Right lobe of liver (tissue), 6 donors: ENCODE data around the gene IRF4. TPM values are rescaled to one million over a fixed set of nuclear protein-coding genes. Genes with fewer than 3 reads are reported as not detected.

Experiments
- ATAC-seq, 4 donors: fragments of 200-7000 bp; cut with Tn5 transposase; one replicate each; pipeline ENCODE4 v1.9.1; 2020; ENCODE audit warnings: mild to moderate bottlenecking in 4 of 4, moderate library complexity in 4 of 4
- DNase-seq, 3 donors: peaks; one replicate each; pipeline ENCODE4 v3.0.0-alpha.2; 2020
- H3K27ac ChIP-seq, 3 donors: fragments of 200-600 bp; one replicate each; pipeline ENCODE4 v1.8.0; 2022
- H3K27me3 ChIP-seq, 2 donors: fragments of 200-600 bp; one replicate each; pipeline ENCODE4 v1.8.0; 2022
- H3K36me3 ChIP-seq, 4 donors: fragments of 200-600 bp; sonication (generic) in 1 of 4; one replicate each; pipeline versions ENCODE4 v1.5.1 to v1.8.0; 2017 to 2022; ENCODE audit warnings: control low read depth in 1 of 4
- H3K4me1 ChIP-seq, 4 donors: fragments of 200-600 bp; sonication (generic) in 1 of 4; one replicate each; pipeline versions ENCODE4 v1.5.1 to v1.8.0; 2017 to 2022; ENCODE audit warnings: control low read depth in 1 of 4
- H3K4me3 ChIP-seq, 3 donors: fragments of 200-600 bp; one replicate each; pipeline ENCODE4 v1.8.0; 2022
- H3K9me3 ChIP-seq, 4 donors: fragments of 200-600 bp; sonication (generic) in 1 of 4; one replicate each; pipeline versions ENCODE4 v1.5.1 to v1.8.0; 2017 to 2022; ENCODE audit warnings: control low read depth in 1 of 4
- POLR2A ChIP-seq: fragments of 450-650 bp; IDR thresholded peaks from one replicate; pipeline ENCODE4 v1.6.1; 2017; ENCODE audit warnings: antibody characterized with exemption, mild to moderate bottlenecking
- WGBS: methylation state at CpG from one replicate; pipeline ENCODE4 v1.1.6; 2018; ENCODE audit warnings: low coverage, low lambda C conversion rate; ENCODE audit not compliant: insufficient coverage; ENCODE audit errors: missing lambda C conversion rate; 5-methylcytosine and 5-hydroxymethylcytosine counted together
- intact Hi-C, 2 donors: fragments of 100-400 bp; cut with DNase I; formaldehyde crosslinking; loops; one replicate each; pipeline versions ENCODE4 v1.11.2 to v1.14.1; 2022
- total RNA-seq, 6 experiments: library from RNA; depleted of rRNA in 2 of 6; stranded (reverse); fragments of >200 nt in 2 of 6; fragmentation: NEBNext Ultra II Directional in 3 of 6; extraction: Animal tissue kit (Norgen Biotek cat#: 25700) in 3 of 6; gene quantifications; one replicate each; pipeline versions ENCODE4 v1.1.0 to v1.2.4, GENCODE V29; 2016 to 2023
- TF ChIP-seq, protein P1 (sequence below), 4 donors: fragments of 200-600 bp in 3 of 4; fragments of 450-650 bp in 1 of 4; IDR thresholded peaks; one replicate each; pipeline versions ENCODE4 v1.5.1 to v1.8.0; 2016 to 2022; ENCODE audit warnings: antibody characterized with exemption in 4 of 4, mild to moderate bottlenecking in 2 of 4
- donor health status: DM: no; HTN: yes; CAD: no.
- donor health status: DM: no; HTN: no; CAD: no.
- donor health status: DM: no; HTN: no; CAD: no.
- donor health status: DM: no; HTN: yes; CAD: no.
- donor health status: DM: no; HTN: yes; CAD: no.

The IRF4 gene
- total RNA-seq, 6 experiments from 2014 or later, result 0.24 to 5.0 (median 1.6) TPM

DNA sequence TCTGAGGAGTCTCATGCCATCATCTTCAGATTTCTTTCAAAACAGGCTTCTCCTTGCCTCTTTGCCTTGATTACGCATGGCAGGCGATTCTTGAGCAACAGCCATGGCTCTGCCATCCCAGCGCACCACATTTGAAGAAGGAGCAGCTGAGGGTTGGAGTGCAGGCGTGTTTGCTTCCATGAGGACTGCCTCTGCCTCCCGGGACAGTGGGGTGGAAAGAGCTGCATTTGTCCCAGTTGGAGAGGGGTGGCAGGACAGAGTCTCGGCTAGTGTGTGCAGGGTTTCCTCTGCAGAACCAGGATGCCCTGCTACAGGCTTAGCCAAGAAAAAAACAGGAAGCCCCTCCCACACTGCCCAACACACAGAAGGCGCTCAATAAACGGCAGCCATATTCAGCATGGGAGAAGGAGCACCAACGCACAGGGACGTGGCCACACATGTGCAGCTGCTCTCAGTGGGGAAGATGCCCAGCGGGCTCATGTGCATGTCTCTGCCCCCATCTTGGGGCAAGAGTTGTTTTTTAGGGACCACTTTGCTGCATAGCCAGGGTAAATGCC is 36.6 kb downstream of the IRF4 start:
- ATAC-seq (no peak), DNase-seq (no peak)
- Histone ChIP-seq H3K27me3 (no peaks in the 10 kb centered on the region), H3K9me3 (no peaks in the 10 kb centered on the region), H3K27ac (no peak overlapping the region), H3K4me1 (no peaks in the 10 kb centered on the region), H3K36me3 (no peaks in the 10 kb centered on the region), H3K4me3 (no peak overlapping the region)
- intact Hi-C loops, result no loop called here
- 76% methylated on average over 3 of the region's 11 CpGs for WGBS
- TF ChIP-seq, protein P1, sequence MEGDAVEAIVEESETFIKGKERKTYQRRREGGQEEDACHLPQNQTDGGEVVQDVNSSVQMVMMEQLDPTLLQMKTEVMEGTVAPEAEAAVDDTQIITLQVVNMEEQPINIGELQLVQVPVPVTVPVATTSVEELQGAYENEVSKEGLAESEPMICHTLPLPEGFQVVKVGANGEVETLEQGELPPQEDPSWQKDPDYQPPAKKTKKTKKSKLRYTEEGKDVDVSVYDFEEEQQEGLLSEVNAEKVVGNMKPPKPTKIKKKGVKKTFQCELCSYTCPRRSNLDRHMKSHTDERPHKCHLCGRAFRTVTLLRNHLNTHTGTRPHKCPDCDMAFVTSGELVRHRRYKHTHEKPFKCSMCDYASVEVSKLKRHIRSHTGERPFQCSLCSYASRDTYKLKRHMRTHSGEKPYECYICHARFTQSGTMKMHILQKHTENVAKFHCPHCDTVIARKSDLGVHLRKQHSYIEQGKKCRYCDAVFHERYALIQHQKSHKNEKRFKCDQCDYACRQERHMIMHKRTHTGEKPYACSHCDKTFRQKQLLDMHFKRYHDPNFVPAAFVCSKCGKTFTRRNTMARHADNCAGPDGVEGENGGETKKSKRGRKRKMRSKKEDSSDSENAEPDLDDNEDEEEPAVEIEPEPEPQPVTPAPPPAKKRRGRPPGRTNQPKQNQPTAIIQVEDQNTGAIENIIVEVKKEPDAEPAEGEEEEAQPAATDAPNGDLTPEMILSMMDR (IDR thresholded peaks at IDR 0.05), result no peak
- no peak for TF ChIP-seq POLR2A

DNA sequence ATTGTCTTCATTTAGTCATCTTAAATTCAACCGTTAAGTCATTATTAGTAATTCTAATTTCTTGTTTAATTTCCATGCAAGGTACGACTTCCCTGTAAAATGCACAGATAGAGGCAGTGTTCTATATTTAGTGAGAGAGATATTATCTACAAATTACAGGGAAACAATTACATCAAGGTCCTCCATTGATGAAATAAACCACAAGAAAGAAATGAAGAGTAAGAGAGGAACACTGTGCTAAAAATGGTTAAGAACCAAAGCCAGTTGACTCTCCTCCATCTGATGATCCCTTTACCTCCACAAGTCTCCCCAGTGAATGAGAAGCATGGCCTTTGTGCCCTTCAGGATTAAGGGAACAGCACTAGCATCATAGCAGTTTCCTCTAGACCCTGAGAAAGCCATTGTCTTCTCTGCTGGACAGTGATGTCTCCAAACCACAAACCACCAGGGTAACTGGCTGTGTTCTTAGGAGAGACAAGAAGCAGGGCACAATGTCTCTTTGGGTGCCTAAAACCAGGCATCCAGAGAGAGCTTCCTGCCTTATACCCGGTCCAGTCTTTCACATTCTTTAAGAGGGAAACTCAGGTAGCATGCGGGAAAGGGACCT is 38.1 kb downstream of the IRF4 start:
- Histone ChIP-seq H3K36me3 (no peaks in the 10 kb centered on the region), H3K27me3 (no peaks in the 10 kb centered on the region), H3K9me3 (no peaks in the 10 kb centered on the region), H3K27ac (no peak overlapping the region), H3K4me3 (no peak overlapping the region), H3K4me1 (no peaks in the 10 kb centered on the region)
- ATAC-seq (no peak), DNase-seq (no peak)
- TF ChIP-seq, protein P1 (IDR thresholded peaks at IDR 0.05), result no peak
- TF ChIP-seq POLR2A, result no peak
- 57% methylated on average over 2 of the region's 4 CpGs for WGBS
- intact Hi-C loops, result no loop called here

DNA sequence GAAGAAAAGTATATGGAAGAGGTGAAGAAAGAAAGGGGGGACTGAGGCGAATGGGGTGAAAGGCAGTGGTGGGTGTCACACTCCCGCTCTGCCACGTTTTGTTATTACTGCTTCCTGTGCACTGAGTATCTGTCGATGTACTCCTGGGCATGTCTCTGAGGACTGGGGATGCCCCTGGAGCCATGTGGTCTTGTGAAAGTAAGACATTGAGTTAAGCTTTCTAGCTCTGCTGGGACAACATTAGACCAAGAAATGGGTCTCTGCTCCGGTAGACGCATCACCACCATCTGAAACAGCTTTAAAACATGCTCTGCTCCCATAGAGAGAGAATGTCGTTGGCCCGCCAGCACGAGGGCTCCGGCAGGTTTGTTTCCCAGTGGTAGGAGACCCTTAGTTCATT is 40.0 kb downstream of the IRF4 start:
- whole genome bisulfite sequencing, result 68% methylated on average over 8 of the region's 10 CpGs
- no peaks in the 10 kb centered on the region for H3K4me1 ChIP-seq
- no peak overlapping the region for H3K27ac ChIP-seq
- no peaks in the 10 kb centered on the region for H3K27me3 ChIP-seq
- no peaks in the 10 kb centered on the region for H3K36me3 ChIP-seq
- DNase-seq (no peak), ATAC-seq (no peak)
- no peak overlapping the region for H3K4me3 ChIP-seq
- intact Hi-C loops, result no loop called here
- no peaks in the 10 kb centered on the region for H3K9me3 ChIP-seq
- TF ChIP-seq, protein P1 (IDR thresholded peaks at IDR 0.05), result no peak
- no peak for TF ChIP-seq POLR2A

DNA sequence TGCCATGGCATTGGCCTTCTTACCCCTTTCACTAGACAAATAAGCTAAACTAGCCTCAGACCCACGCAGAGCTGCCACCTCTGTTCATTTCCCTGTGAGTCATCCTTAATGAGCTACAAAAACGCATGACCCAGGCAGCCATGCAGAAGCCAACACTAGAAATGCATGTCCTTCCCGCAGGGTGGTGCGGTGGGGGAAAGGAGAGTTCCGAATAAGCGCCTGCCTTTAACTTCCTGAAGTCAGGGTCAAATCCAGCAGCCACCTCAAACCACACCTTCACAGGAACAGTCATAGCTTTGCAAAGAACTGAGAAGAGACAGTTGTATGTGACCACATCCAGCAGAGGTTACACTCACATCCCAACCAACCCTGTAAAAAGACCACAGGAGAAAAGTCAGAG is 40.4 kb downstream of the IRF4 start:
- Histone ChIP-seq H3K27me3 (no peaks in the 10 kb centered on the region), H3K36me3 (no peaks in the 10 kb centered on the region), H3K4me3 (no peak overlapping the region), H3K9me3 (no peaks in the 10 kb centered on the region), H3K27ac (no peak overlapping the region), H3K4me1 (no peaks in the 10 kb centered on the region)
- intact Hi-C loops, result no loop called here
- TF ChIP-seq, protein P1 (IDR thresholded peaks at IDR 0.05), result no peak
- no peak for TF ChIP-seq POLR2A
- WGBS, result 49% methylated on average over 2 of the region's 6 CpGs
- no peak for ATAC-seq
- DNase-seq, result no peak
